Cardiac fibroblast (primary cell): ENCODE data around the gene FGL2.

Experiments
- DNase-seq, 2 donors: peaks; one replicate each; pipeline versions ENCODE4 v3.0.0 to v3.0.0-alpha.2; 2010; ENCODE audit warnings: low read depth in 2 of 2
- H3K4me3 ChIP-seq, 2 donors: replicated peaks in 1 of 2; 1 replicate in 1 of 2; 2 replicates in 1 of 2; pipeline ENCODE4 v1.5.1; 2011; ENCODE audit warnings: low read depth in 2 of 2, low read length in 2 of 2, mild to moderate bottlenecking in 2 of 2, moderate library complexity in 1 of 2
- TF ChIP-seq, protein P1 (sequence below): IDR thresholded peaks from one replicate; pipeline ENCODE4 v1.5.1; 2011; ENCODE audit warnings: low read depth, mild to moderate bottlenecking, low read length, inconsistent platforms

FGL2 gene

GRCh38 chr7:77244222-77244934 lies 44.8 kb upstream of the FGL2 start:
- TF ChIP-seq, protein P1, sequence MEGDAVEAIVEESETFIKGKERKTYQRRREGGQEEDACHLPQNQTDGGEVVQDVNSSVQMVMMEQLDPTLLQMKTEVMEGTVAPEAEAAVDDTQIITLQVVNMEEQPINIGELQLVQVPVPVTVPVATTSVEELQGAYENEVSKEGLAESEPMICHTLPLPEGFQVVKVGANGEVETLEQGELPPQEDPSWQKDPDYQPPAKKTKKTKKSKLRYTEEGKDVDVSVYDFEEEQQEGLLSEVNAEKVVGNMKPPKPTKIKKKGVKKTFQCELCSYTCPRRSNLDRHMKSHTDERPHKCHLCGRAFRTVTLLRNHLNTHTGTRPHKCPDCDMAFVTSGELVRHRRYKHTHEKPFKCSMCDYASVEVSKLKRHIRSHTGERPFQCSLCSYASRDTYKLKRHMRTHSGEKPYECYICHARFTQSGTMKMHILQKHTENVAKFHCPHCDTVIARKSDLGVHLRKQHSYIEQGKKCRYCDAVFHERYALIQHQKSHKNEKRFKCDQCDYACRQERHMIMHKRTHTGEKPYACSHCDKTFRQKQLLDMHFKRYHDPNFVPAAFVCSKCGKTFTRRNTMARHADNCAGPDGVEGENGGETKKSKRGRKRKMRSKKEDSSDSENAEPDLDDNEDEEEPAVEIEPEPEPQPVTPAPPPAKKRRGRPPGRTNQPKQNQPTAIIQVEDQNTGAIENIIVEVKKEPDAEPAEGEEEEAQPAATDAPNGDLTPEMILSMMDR: no peak
- H3K4me3 ChIP-seq: no peak overlapping the region
- DNase-seq: no peak

DNA sequence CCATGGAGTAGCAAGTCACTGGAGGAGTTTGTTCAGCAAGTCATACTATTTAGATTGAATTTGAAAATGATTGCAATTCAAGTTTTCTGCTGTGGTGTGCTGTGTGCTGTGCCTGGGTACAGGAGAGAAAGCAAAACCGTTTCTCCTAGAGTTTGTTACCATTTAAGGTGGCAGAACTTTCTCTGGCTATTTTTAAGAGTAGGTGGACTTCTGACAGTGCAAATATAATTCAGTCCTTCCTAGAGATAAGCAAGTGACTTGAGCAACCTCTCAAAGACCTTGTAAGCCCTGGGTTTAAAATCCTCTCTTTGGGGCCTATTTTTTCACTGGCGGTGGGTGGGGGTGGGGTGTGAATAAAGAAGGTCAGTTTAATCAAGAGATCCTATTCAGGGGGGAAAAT lies 42.9 kb upstream of the FGL2 start:
- TF ChIP-seq, protein P1: no peak
- DNase-seq: no peak
- no peak overlapping the region for H3K4me3 ChIP-seq

DNA sequence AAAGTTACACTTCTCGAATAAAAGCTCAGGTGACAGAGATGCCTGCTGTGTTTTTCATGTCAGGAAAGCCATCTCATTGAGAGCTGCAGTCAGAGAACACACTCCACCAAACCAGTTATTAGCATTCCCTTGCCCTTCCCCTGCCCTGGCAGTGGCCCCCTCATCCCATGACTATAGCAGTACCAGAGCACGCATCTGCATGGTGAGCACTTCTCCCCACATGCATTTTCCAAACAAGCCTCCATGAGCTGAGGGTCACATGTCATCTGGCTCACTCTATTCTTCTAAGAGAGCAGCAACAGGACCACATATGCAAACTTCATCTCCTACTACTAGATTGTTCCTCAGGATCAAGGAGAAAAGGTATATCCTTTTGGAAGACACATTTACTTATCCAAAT lies 42.4 kb upstream of the FGL2 start:
- H3K4me3 ChIP-seq: no peak overlapping the region
- DNase-seq: no peak
- TF ChIP-seq, protein P1: no peak

DNA sequence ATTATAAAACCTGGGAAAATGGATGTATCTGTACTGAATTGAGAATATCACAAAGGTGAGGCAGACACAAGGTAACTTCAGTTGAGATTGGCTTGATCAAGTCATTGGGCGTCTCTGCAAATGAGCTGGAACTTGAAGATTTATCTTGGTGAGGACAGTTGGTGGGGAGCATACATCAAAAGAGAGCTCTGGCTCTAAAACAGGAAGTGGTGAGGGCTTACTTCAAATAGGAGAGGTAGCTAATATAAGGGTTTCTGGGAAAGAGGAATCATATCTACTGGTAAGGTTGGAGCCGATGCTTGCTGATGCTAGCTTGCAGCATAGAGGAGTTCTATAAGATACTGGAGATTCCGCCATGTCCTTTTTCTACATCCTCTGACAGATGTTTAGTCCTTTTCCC lies 39.9 kb upstream of the FGL2 start:
- TF ChIP-seq, protein P1: no peak
- H3K4me3 ChIP-seq: no peak overlapping the region
- no peak for DNase-seq

DNA sequence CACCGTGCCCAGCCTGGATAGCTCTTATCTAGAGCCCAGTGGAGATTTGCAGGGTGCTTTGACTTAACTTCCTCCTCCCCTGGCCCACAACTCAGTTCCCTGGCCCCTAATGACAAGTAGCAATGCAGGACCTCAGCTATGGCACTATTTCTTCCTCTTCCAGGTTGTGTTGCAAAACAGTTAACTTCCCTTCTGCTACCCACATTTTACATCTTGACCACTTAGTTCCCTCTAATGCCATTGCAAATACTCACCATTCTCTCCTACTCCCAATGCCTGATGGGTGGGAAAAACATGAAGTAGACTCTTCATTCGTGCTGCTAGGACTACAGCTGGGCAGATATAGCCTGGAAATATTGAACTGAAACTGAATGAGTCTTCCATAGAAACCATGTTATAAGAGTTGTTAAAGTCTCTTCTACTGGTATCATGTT lies 39.1 kb upstream of the FGL2 start:
- no peak overlapping the region for H3K4me3 ChIP-seq

GRCh38 chr7:77235276-77235675 lies 35.7 kb upstream of the FGL2 start:
- H3K4me3 ChIP-seq: no peak overlapping the region
- peak; percentile 65 to 74 for DNase-seq

More for the DNA sequence above, 39.1 kb upstream of the FGL2 start:
- no peak for DNase-seq
- TF ChIP-seq, protein P1: no peak

More at GRCh38 chr7:77235276-77235675, 35.7 kb upstream of the FGL2 start:
- TF ChIP-seq, protein P1: no peak
